HG03045 (cell line): ENCODE data around the gene EIF5.

Experiments
- ATAC-seq: cut with Tn5 transposase; IDR thresholded peaks from one replicate; pipeline ENCODE4 v1.9.1; 2021; ENCODE audit warnings: mild to moderate bottlenecking, moderate library complexity; ENCODE audit not compliant: unreplicated experiment

EIF5 gene

DNA sequence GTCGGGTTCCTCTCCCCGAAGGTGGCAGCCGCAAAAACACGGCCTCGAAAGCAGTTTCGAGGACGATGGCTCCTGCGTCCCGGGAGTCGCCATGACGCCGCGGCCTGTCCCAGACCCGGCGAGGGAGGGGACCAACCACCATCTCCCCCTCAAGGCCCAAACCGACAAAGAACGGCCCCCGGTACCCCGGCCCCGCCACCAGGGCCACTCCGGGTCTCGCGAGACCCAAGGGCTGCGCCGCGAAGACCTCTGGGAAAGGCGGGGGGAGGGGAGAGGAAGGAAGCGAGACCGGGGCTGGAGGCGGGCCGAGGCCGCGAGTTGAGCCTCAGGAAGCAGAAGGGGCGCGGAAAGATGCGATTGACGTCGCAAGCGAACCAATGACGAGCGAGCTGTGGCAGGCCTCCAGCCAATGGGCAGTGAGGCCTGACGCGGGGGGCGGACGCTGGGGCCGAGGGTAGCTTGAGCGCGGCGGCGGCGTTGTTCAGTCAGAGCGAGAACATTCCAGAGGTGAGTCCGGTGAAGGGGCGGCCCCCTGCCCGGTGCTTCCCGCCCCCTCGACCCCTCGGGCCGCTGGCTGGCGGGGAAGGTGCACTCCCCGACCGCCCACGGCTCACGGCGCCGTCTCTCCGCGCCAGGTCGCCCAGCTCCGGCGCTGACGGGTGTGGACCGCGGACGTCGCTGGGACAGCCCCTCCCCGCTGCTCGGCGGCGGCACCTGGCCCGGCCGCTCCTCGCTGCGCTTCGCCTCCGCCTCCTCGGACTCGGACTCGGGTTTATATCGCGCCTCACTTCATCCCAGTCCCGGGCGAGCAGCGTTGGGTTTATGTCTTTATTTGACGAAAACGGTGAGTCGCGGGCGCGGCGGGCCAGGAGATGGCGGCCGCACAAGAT is at the start of gene EIF5:
TSS of gene EIF5 (plus strand) at position 484 of the 890 bp plus-strand sequence. CDS start 1,624 bp downstream, outside the sequence.
- peak; percentile 90 for ATAC-seq

GRCh38 chr14:103284574-103285467 is 49.2 kb upstream of the EIF5 start:
- no peak for ATAC-seq

GRCh38 chr14:103286460-103286859 is 47.6 kb upstream of the EIF5 start:
- ATAC-seq, result no peak

DNA sequence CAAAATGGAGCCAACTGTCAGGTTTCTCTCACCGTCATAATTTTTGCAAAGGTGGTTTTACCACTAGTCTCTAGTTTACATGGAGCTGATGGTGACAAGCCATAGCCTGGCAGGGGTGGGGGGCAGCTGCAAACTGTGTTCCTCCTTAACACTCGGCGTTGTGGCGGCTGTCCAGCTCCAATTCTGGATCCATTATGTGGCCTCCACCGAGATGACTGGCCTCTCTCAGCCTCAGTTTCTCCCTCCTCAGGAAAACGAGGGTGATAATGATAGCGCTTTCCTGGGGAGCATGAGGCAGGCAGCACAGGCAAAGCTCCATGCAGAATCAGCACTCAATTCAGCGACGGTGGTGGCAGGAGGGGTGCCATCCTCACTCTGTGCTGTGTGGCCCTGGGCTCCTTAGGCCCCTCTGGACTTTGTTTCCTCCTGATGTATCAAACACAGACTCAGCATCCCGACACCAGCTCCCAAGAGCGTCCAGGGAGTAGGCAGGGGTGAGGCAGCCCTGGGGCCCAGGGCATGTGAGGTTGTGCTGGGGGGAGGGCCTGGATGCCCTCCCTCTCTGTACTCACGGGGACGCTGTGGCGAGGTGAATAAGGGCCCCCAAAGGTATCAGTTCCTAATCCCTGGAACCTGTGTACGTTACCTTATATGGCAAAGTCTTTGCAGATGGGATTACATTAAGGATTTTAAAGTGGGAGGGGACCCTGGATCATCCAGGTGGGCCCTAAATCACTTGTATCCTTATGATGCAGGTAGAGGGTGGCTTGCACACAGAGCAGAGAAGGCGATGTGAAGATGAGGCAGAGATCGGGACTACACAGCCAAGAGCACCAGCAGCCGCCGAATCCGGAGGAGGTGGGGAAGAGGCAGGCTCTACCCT is 46.8 kb upstream of the EIF5 start:
- no peak for ATAC-seq

GRCh38 chr14:103288076-103288766 is 45.8 kb upstream of the EIF5 start:
- ATAC-seq, result no peak

DNA sequence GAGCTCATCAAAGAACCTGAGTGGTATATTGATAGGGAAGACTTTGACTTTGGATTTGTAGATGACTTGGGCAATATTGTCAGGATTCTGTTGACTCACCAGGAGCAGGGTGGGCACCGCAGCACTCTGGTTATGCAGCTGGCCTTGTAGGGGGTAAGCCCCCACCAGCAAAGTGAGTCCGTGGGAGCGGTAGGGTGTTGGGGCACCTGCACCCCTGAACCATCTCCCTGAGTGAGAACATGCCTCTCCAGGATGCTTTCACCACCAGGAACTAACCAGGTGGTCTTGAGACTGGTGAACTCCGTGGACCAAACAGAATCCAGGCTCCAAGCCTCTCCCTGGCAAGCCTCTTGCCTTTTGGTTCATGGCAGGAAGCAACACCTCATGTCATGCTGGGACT is 44.0 kb upstream of the EIF5 start:
- ATAC-seq, result no peak

DNA sequence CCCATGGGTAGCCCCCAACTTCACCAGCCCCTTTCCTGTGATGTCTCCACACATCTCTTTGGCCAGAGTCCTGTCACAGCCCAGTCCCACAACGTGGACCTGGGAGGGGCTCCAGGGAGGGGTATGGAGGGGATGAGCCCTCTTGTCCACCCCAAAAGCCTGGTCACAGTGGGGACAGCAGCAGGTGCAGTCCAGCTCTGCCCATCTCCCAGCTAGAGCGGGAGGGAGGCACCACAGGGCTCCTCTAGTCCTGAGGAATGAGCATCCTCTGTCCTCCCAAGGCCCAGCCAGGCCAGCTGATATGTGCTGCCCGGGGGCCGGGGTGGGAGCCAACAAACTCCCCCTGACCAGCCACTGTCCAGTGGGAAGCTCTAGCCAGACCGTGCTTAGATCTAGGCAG is 43.5 kb upstream of the EIF5 start:
- no peak for ATAC-seq

- ATAC-seq, result no peak
These were observed 43.1 kb upstream of the EIF5 start for GRCh38 chr14:103290961-103291360.

- ATAC-seq, result peak; percentile 64
These were observed 41.3 kb upstream of the EIF5 start for GRCh38 chr14:103292426-103293374.

DNA sequence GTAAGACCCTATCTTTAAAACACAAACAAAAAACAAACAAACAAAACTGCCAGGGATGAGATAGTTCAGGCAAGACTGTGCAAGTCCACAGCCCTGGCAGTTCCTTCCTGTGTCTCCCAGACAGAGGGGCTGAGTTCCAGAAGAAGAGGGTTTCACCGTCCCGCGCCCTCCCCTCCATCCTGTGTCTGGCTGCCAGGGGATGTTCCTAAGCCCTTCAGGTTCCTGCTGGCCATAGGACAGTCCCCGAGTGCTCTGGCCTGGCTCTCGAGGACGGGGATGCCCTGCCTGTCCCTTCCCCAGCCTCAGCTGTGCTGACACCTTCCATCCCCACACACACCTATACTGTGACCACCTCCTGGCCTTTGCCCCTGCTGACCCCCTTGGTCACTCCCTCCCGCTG is 40.6 kb upstream of the EIF5 start:
- no peak for ATAC-seq

GRCh38 chr14:103294091-103294490 is 39.9 kb upstream of the EIF5 start:
- no peak for ATAC-seq

- ATAC-seq, result no peak
These were observed 38.0 kb upstream of the EIF5 start for GRCh38 chr14:103296007-103296406.

GRCh38 chr14:103296987-103297386 is 37.0 kb upstream of the EIF5 start:
- ATAC-seq, result no peak

GRCh38 chr14:103298620-103299019 is 35.4 kb upstream of the EIF5 start:
- ATAC-seq, result no peak

GRCh38 chr14:103301512-103302354 is 32.3 kb upstream of the EIF5 start:
- ATAC-seq, result no peak

DNA sequence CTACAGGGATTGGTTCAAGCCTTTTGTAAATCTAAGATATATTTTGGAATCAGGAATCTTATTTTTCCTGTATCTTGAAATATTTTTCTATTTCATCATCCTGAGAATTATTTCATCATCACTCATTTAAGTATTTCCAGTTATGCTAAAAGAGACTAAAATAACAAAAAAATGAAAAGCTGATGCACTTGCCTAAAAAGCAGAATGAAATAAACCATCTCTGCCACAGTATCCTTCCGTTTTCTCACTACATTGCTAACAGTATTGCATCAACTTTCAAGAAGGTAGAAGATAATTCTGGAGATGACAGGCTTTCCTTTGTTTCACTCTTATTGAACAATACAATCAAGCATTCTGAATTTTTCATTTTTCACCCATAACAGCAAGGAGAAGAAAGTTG is 31.1 kb upstream of the EIF5 start:
- no peak for ATAC-seq

DNA sequence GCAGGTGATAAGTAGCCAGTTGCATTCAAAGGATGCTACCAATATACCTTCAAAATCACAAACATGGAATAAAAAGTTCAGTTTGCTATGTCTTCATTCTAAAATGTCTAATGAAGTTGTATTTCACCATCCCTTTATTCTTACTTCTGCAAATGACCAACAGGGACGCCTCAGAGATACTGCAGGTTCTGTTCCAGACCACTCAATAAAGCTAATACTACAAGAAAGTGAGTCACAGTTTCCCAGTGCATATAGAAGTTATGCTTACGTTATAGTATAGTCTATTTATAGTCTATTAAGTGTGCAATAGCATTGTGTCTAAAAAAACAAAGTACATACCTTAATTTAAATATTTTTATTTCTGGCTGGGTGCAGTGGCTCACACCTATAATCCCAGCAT is 29.3 kb upstream of the EIF5 start:
- no peak for ATAC-seq
